GM12891 (cell line): ENCODE data around the gene AATK.

Experiments
- POLR2A ChIP-seq: IDR thresholded peaks from 2 replicates; pipeline ENCODE4 v1.6.1; 2011; ENCODE audit warnings: low read depth, low read length, control low read depth
- POLR2AphosphoS5 ChIP-seq: IDR thresholded peaks from 2 replicates; pipeline ENCODE4 v1.6.1; 2011; ENCODE audit warnings: low read depth, low read length, control low read depth
- TAF1 ChIP-seq: IDR thresholded peaks from 2 replicates; pipeline ENCODE4 v1.6.1; 2011; ENCODE audit warnings: low read depth, low read length, control low read depth

- TF ChIP-seq TAF1 = no peak
- TF ChIP-seq POLR2A = no peak
- no peak for TF ChIP-seq POLR2AphosphoS5
These were observed 3.9 kb upstream of the AATK start for GRCh38 chr17:81169870-81170309.
